Right lobe of liver (tissue), 4 donors: ENCODE data around the gene SLC29A2.

ENCODE experiments used
- CTCF ChIP-seq, 4 donors: fragments of 200-600 bp in 3 of 4; fragments of 450-650 bp in 1 of 4; IDR thresholded peaks; one replicate each; pipeline versions ENCODE4 v1.5.1 to v1.8.0; 2016 to 2022; ENCODE audit warnings: antibody characterized with exemption in 4 of 4, mild to moderate bottlenecking in 2 of 4
- POLR2A ChIP-seq: fragments of 450-650 bp; IDR thresholded peaks from one replicate; pipeline ENCODE4 v1.6.1; 2017; ENCODE audit warnings: antibody characterized with exemption, mild to moderate bottlenecking
- donor health status: DM: no; HTN: no; CAD: no.
- donor health status: DM: no; HTN: no; CAD: no.
- donor health status: DM: no; HTN: yes; CAD: no.

GRCh38 chr11:66316849-66317251 lies 54.7 kb downstream of the SLC29A2 start, which contains the start of gene CD248:
- TF ChIP-seq CTCF (IDR thresholded peaks at IDR 0.05) (no peak), POLR2A (no peak)
